ENCODE measurements around the gene MAP3K15. TPM values are rescaled to one million over a fixed set of nuclear protein-coding genes. Genes with fewer than 3 reads are reported as not detected.

Gene MAP3K15
- polyA plus RNA-seq, 1 donor (not counting 4 experiments of a cell fraction or from before 2014, with no cell fraction given) = 0.03 TPM

DNA sequence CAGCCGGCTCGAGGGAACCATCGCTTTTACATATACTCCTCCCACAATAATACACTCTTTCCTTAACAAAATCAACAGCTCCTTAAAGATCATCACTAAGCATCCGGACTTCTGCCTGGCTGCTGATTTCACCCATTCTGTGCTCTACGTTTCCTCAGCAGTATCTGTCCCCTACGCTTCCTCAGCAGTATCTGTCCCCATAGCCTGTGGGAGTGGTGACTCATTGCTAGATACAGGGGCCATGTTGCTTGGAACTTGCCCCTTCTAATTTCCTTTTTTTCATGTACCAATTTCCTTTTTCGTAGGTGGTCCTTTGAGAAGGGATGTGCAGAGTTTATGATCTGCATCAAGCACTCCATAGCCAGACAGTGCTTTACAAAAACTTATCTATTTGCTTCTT lies 18.6 kb downstream of the MAP3K15 start:
- Histone ChIP-seq H4K20me1 (ENCODE audit: control insufficient read depth, extremely low read depth, insufficient read depth, low read length) (no peaks in the 10 kb centered on the region), H3K4me3 (ENCODE audit: control insufficient read depth in 2 of 3, extremely low read depth in 1 of 3, insufficient read depth in 2 of 3, low read depth in 1 of 3, low read length in 3 of 3) (no peak overlapping the region)
- dilution Hi-C loops (cut with MboI; ENCODE audit: extremely low pct_ligation_motif_present, low sequenced_read_pairs) = no loop called here

GRCh38 chrX:19487520-19488200 lies 27.6 kb downstream of the MAP3K15 start:
- no peak overlapping the region for H3K9ac ChIP-seq (ENCODE audit: control insufficient read depth, extremely low read depth, insufficient read depth, low read length)
- no peak overlapping the region for H3K27ac ChIP-seq (ENCODE audit: control insufficient read depth, insufficient read depth, low read length)
- no peaks in the 10 kb centered on the region for H3K4me1 ChIP-seq (ENCODE audit: control insufficient read depth, extremely low read depth, insufficient read depth, low read length)
- no peaks in the 10 kb centered on the region for H3K36me3 ChIP-seq (ENCODE audit: control insufficient read depth in 2 of 2, extremely low read depth in 1 of 2, insufficient read depth in 2 of 2, low read length in 2 of 2)
- dilution Hi-C loops (cut with MboI; ENCODE audit: extremely low pct_ligation_motif_present, low sequenced_read_pairs) = no loop called here
- no peaks in the 10 kb centered on the region for H3K9me3 ChIP-seq (ENCODE audit: control insufficient read depth, low read depth, low read length)
- DNase-seq (ENCODE audit: low read depth, low spot score) (no peak), FAIRE-seq (no peak)
- no peak overlapping the region for H3K4me3 ChIP-seq (ENCODE audit: control insufficient read depth in 2 of 3, extremely low read depth in 1 of 3, insufficient read depth in 2 of 3, low read depth in 1 of 3, low read length in 3 of 3)
- H3K27me3 ChIP-seq (ENCODE audit: control insufficient read depth, extremely low read depth, insufficient read depth, low read length) = no peaks in the 10 kb centered on the region
- H3K4me2 ChIP-seq (ENCODE audit: control insufficient read depth, extremely low read depth, insufficient read depth, low read depth, low read length) = no peak overlapping the region
- H3K9me1 ChIP-seq (ENCODE audit: control insufficient read depth, extremely low read depth, insufficient read depth, low read length) = no peaks in the 10 kb centered on the region
- H2AFZ ChIP-seq (ENCODE audit: control insufficient read depth, low read length) = no peak overlapping the region
- no peaks in the 10 kb centered on the region for H3K79me2 ChIP-seq (ENCODE audit: control insufficient read depth, insufficient read depth, low read length)
- TF ChIP-seq, protein P1, sequence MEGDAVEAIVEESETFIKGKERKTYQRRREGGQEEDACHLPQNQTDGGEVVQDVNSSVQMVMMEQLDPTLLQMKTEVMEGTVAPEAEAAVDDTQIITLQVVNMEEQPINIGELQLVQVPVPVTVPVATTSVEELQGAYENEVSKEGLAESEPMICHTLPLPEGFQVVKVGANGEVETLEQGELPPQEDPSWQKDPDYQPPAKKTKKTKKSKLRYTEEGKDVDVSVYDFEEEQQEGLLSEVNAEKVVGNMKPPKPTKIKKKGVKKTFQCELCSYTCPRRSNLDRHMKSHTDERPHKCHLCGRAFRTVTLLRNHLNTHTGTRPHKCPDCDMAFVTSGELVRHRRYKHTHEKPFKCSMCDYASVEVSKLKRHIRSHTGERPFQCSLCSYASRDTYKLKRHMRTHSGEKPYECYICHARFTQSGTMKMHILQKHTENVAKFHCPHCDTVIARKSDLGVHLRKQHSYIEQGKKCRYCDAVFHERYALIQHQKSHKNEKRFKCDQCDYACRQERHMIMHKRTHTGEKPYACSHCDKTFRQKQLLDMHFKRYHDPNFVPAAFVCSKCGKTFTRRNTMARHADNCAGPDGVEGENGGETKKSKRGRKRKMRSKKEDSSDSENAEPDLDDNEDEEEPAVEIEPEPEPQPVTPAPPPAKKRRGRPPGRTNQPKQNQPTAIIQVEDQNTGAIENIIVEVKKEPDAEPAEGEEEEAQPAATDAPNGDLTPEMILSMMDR (optimal IDR thresholded peaks at IDR 0.05 in 1 of 3, IDR thresholded peaks at IDR 0.05 in 1 of 3, conservative IDR thresholded peaks at IDR 0.05 in 1 of 3; ENCODE audit: extremely low read depth in 1 of 3, insufficient read depth in 2 of 3, low read length in 3 of 3) = no peak
- no peak for TF ChIP-seq EZH2 (IDR thresholded peaks at IDR 0.05; ENCODE audit: low read length)
- H4K20me1 ChIP-seq (ENCODE audit: control insufficient read depth, extremely low read depth, insufficient read depth, low read length) = no peaks in the 10 kb centered on the region

More for the DNA sequence above, 18.6 kb downstream of the MAP3K15 start:
- H3K36me3 ChIP-seq (ENCODE audit: control insufficient read depth in 2 of 2, extremely low read depth in 1 of 2, insufficient read depth in 2 of 2, low read length in 2 of 2) = no peaks in the 10 kb centered on the region
- no peak overlapping the region for H3K27ac ChIP-seq (ENCODE audit: control insufficient read depth, insufficient read depth, low read length)
- FAIRE-seq = no peak
- H3K27me3 ChIP-seq (ENCODE audit: control insufficient read depth, extremely low read depth, insufficient read depth, low read length) = peaks cover 6% of the 10 kb centered on the region
- H3K4me1 ChIP-seq (ENCODE audit: control insufficient read depth, extremely low read depth, insufficient read depth, low read length) = no peaks in the 10 kb centered on the region
- H3K9me1 ChIP-seq (ENCODE audit: control insufficient read depth, extremely low read depth, insufficient read depth, low read length) = no peaks in the 10 kb centered on the region
- TF ChIP-seq, protein P1 (optimal IDR thresholded peaks at IDR 0.05 in 1 of 3, IDR thresholded peaks at IDR 0.05 in 1 of 3, conservative IDR thresholded peaks at IDR 0.05 in 1 of 3; ENCODE audit: extremely low read depth in 1 of 3, insufficient read depth in 2 of 3, low read length in 3 of 3) = no peak
- TF ChIP-seq EZH2 (IDR thresholded peaks at IDR 0.05; ENCODE audit: low read length) = no peak
- no peak overlapping the region for H3K9ac ChIP-seq (ENCODE audit: control insufficient read depth, extremely low read depth, insufficient read depth, low read length)
- no peaks in the 10 kb centered on the region for H3K79me2 ChIP-seq (ENCODE audit: control insufficient read depth, insufficient read depth, low read length)
- H2AFZ ChIP-seq (ENCODE audit: control insufficient read depth, low read length) = no peak overlapping the region
- DNase-seq (ENCODE audit: low read depth, low spot score) = no peak
- H3K4me2 ChIP-seq (ENCODE audit: control insufficient read depth, extremely low read depth, insufficient read depth, low read depth, low read length) = no peak overlapping the region
- H3K9me3 ChIP-seq (ENCODE audit: control insufficient read depth, low read depth, low read length) = no peaks in the 10 kb centered on the region

All from keratinocyte (primary cell).